H9 (cell line): Measurements from ENCODE around the gene EDAR. TPM values are rescaled to one million over a fixed set of nuclear protein-coding genes. Genes with fewer than 3 reads are reported as not detected.
A peak's percentile ranks its signal among the peaks of the same experiment; 100 is the strongest.

Experiments used
- DNase-seq: peaks from one replicate; pipeline ENCODE4 v3.0.0-alpha.2; 2017
- H2AFZ ChIP-seq: one replicate; pipeline ENCODE4 v1.6.1; 2013; ENCODE audit warnings: mild to moderate bottlenecking, low read length, control low read depth, moderate library complexity
- H2AK5ac ChIP-seq: 2 replicates; pipeline ENCODE4 v1.6.1; 2013; ENCODE audit warnings: low read length, control low read depth, mixed read lengths; ENCODE audit not compliant: insufficient read length
- H2BK120ac ChIP-seq: one replicate; pipeline ENCODE4 v1.6.1; 2013; ENCODE audit warnings: low read depth, mild to moderate bottlenecking, low read length, control low read depth, inconsistent platforms; ENCODE audit not compliant: poor library complexity, severe bottlenecking
- H2BK12ac ChIP-seq: 2 replicates; pipeline ENCODE4 v1.6.1; 2013; ENCODE audit warnings: low read length, control low read depth, mixed read lengths, low read depth; ENCODE audit not compliant: insufficient read length
- H2BK15ac ChIP-seq: 2 replicates; pipeline ENCODE4 v1.6.1; 2013; ENCODE audit warnings: low read depth, low read length, control low read depth
- H2BK20ac ChIP-seq: one replicate; pipeline ENCODE4 v1.6.1; 2013; ENCODE audit warnings: low read depth, mild to moderate bottlenecking, low read length, control low read depth, inconsistent platforms; ENCODE audit not compliant: poor library complexity, severe bottlenecking
- H2BK5ac ChIP-seq: 2 replicates; pipeline ENCODE4 v1.6.1; 2013; ENCODE audit warnings: low read length, control low read depth, mixed read lengths; ENCODE audit not compliant: insufficient read length
- H3K14ac ChIP-seq: 2 replicates; pipeline ENCODE4 v1.6.1; 2013; ENCODE audit warnings: low read length, control low read depth; ENCODE audit not compliant: insufficient read depth
- H3K18ac ChIP-seq: 2 replicates; pipeline ENCODE4 v1.6.1; 2013; ENCODE audit warnings: low read depth, mild to moderate bottlenecking, mixed read lengths, low read length, control low read depth; ENCODE audit not compliant: insufficient read length
- H3K23ac ChIP-seq: 2 replicates; pipeline ENCODE4 v1.6.1; 2013; ENCODE audit warnings: low read length, control low read depth, mixed read lengths, low read depth; ENCODE audit not compliant: insufficient read length
- H3K23me2 ChIP-seq: 2 replicates; pipeline ENCODE4 v1.6.1; 2013; ENCODE audit warnings: low read depth, mild to moderate bottlenecking, mixed read lengths, low read length, control low read depth; ENCODE audit not compliant: insufficient read length, poor library complexity, severe bottlenecking
- H3K27ac ChIP-seq: 2 replicates; pipeline ENCODE4 v1.5.1; 2013; ENCODE audit warnings: low read length, control low read depth, mixed read lengths, low read depth; ENCODE audit not compliant: insufficient read length
- H3K27me3 ChIP-seq: 2 replicates; pipeline ENCODE4 v1.6.1; 2013; ENCODE audit warnings: low read length, control low read depth, inconsistent platforms; ENCODE audit not compliant: insufficient read depth
- H3K4ac ChIP-seq: 2 replicates; pipeline ENCODE4 v1.6.1; 2013; ENCODE audit warnings: low read depth, mild to moderate bottlenecking, control low read depth, inconsistent platforms, low read length, moderate library complexity
- H3K4me1 ChIP-seq: 2 replicates; pipeline ENCODE4 v1.6.1; 2013; ENCODE audit warnings: low read length, control low read depth, inconsistent platforms; ENCODE audit not compliant: insufficient read depth
- H3K4me2 ChIP-seq: 2 replicates; pipeline ENCODE4 v1.6.1; 2013; ENCODE audit warnings: low read length, control low read depth, mixed read lengths; ENCODE audit not compliant: insufficient read length, insufficient read depth
- H3K56ac ChIP-seq: 2 replicates; pipeline ENCODE4 v1.6.1; 2013; ENCODE audit warnings: low read depth, mild to moderate bottlenecking, mixed read lengths, low read length, control low read depth; ENCODE audit not compliant: insufficient read length
- H3K79me1 ChIP-seq: 2 replicates; pipeline ENCODE4 v1.6.1; 2013; ENCODE audit warnings: low read depth, mild to moderate bottlenecking, moderate library complexity, low read length, control low read depth, inconsistent platforms; ENCODE audit not compliant: insufficient read depth, poor library complexity, severe bottlenecking
- H3K79me2 ChIP-seq: 2 replicates; pipeline ENCODE4 v1.6.1; 2013; ENCODE audit warnings: low read length, control low read depth, inconsistent platforms; ENCODE audit not compliant: insufficient read depth
- H3K9ac ChIP-seq: 2 replicates; pipeline ENCODE4 v1.6.1; 2013; ENCODE audit warnings: low read length, control low read depth, mixed read lengths; ENCODE audit not compliant: insufficient read length; ENCODE audit errors: extremely low read depth
- H3K9me3 ChIP-seq: one replicate; pipeline ENCODE4 v1.6.1; 2013; ENCODE audit warnings: low read depth, low read length, inconsistent platforms; ENCODE audit not compliant: control insufficient read depth
- H3T11ph ChIP-seq: one replicate; pipeline ENCODE4 v1.6.1; 2013; ENCODE audit warnings: mild to moderate bottlenecking, low read length, control low read depth, inconsistent platforms
- H4K20me1 ChIP-seq: one replicate; pipeline ENCODE4 v1.6.1; 2013; ENCODE audit not compliant: control insufficient read depth, insufficient read length, insufficient read depth
- H4K5ac ChIP-seq: 2 replicates; pipeline ENCODE4 v1.6.1; 2013; ENCODE audit warnings: low read depth, mild to moderate bottlenecking, mixed read lengths, low read length, control low read depth; ENCODE audit not compliant: insufficient read length
- H4K8ac ChIP-seq: replicated peaks from 2 replicates; pipeline ENCODE4 v1.6.1; 2013; ENCODE audit warnings: low read length, control low read depth, mixed read lengths, low read depth; ENCODE audit not compliant: insufficient read length
- H4K91ac ChIP-seq: 2 replicates; pipeline ENCODE4 v1.6.1; 2013; ENCODE audit warnings: low read depth, mild to moderate bottlenecking, moderate library complexity, mixed read lengths, low read length, control low read depth; ENCODE audit not compliant: insufficient read length
- H3K27ac Mint-ChIP-seq, 3 experiments: 2 replicates in 2 of 3; 3 replicates in 1 of 3; pipeline ENCODE4 v1.8.0; 2020 to 2021; ENCODE audit warnings: mixed read lengths in 3 of 3, mild to moderate bottlenecking in 1 of 3, moderate library complexity in 1 of 3
- H3K27me3 Mint-ChIP-seq: 2 replicates; pipeline ENCODE4 v1.8.0; 2021; ENCODE audit warnings: low read depth, mild to moderate bottlenecking, moderate library complexity, mixed read lengths
- H3K36me3 Mint-ChIP-seq, 3 experiments: 2 replicates in 2 of 3; 3 replicates in 1 of 3; pipeline ENCODE4 v1.8.0; 2020 to 2021; ENCODE audit warnings: low read depth in 3 of 3, mixed read lengths in 3 of 3; ENCODE audit not compliant: insufficient read depth in 1 of 3
- H3K4me1 Mint-ChIP-seq, 2 experiments: 2 replicates each; pipeline ENCODE4 v1.8.0; 2020; ENCODE audit warnings: mixed read lengths in 2 of 2
- H3K4me3 Mint-ChIP-seq, 2 experiments: 2 replicates in 1 of 2; 3 replicates in 1 of 2; pipeline ENCODE4 v1.8.0; 2020 to 2021; ENCODE audit warnings: mild to moderate bottlenecking in 2 of 2, mixed read lengths in 2 of 2, moderate library complexity in 1 of 2
- H3K9me3 Mint-ChIP-seq, 2 experiments: 2 replicates in 1 of 2; 3 replicates in 1 of 2; pipeline ENCODE4 v1.8.0; 2020; ENCODE audit warnings: mild to moderate bottlenecking in 2 of 2, mixed read lengths in 2 of 2, moderate library complexity in 1 of 2
- WGBS: extraction: QIAGEN DNeasy Blood & Tissue Kit; methylation state at CpG from one replicate; pipeline ENCODE4 v1.1.7; 2013; ENCODE audit warnings: missing lambda C conversion rate, low lambda C conversion rate, mixed read lengths; ENCODE audit not compliant: insufficient read length; ENCODE audit errors: extremely low coverage; 5-methylcytosine and 5-hydroxymethylcytosine counted together
- total RNA-seq: library from RNA; stranded (reverse); gene quantifications from 2 replicates; pipeline ENCODE4 v1.2.1, GENCODE V29; 2021
- TF ChIP-seq, protein P1 (sequence below): fragments of 200-600 bp; sonication (generic); conservative IDR thresholded peaks from 3 replicates; pipeline ENCODE4 v1.8.0; 2021; ENCODE audit warnings: antibody characterized with exemption, mild to moderate bottlenecking

EDAR gene
- total RNA-seq, 1 experiment from 2014 or later, result not detected

DNA sequence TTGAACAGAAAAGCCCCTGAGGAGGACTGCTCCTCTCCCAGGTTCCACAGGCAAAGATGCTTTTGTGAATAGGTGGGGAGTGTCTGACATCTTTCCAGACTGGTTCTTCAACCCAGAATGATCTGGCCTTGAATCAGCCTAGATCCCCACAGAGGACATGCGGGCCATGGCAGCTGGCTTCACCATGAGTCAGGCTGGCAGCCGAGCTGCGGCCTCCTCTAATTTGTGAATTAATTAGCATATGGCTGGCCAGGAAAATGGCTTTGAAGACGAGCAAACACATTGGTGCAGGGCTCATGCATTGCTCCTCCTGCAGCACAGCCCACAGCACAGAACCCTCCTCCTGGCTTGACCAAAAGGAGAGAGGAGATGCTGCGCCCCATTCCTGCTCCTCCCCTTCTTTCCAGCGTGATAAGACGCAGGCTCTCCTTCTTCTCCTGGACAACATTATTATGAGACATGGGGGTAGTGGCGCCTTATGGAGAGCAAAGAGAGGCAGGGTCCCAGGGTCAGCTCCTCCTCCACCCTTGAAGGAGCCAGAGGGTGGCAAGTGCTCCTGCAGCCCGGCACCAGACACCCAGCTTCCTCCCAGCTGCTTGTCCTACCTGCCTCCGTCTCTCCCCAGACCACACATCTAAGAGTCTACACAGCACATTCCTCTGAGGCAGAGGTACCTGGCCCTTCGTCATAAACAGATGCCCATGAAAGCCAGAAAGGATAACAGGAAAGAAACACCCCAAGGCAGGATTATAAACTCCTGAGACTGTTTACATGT is 66.7 kb downstream of the EDAR start:
- no peak overlapping the region for H2BK5ac ChIP-seq
- no peak overlapping the region for H2BK12ac ChIP-seq
- H4K20me1 ChIP-seq, result no peaks in the 10 kb centered on the region
- Mint-ChIP-seq H3K36me3 (no peaks in the 10 kb centered on the region), H3K27ac (peak overlapping the region in 1 of 3 experiments; percentile 31; a peak in 1 of 7 replicates), H3K4me3 (no peak overlapping the region), H3K27me3 (peaks cover 2% of the 10 kb centered on the region; the same call in 1 of the 2 replicates), H3K9me3 (no peaks in the 10 kb centered on the region), H3K4me1 (peaks cover 7 to 25% of the 10 kb centered on the region in 2 experiments; a peak in 3 of 4 replicates)
- no peaks in the 10 kb centered on the region for H3K79me2 ChIP-seq
- H3K9ac ChIP-seq, result no peak overlapping the region
- no peak overlapping the region for H3K27ac ChIP-seq
- no peak overlapping the region for H2BK120ac ChIP-seq
- DNase-seq, result peak; percentile 27
- no CpG with 5 or more reads among the region's 11 CpGs for WGBS
- H3K4me2 ChIP-seq, result no peak overlapping the region
- no peaks in the 10 kb centered on the region for H3K27me3 ChIP-seq
- no peak overlapping the region for H4K8ac ChIP-seq
- TF ChIP-seq, protein P1, sequence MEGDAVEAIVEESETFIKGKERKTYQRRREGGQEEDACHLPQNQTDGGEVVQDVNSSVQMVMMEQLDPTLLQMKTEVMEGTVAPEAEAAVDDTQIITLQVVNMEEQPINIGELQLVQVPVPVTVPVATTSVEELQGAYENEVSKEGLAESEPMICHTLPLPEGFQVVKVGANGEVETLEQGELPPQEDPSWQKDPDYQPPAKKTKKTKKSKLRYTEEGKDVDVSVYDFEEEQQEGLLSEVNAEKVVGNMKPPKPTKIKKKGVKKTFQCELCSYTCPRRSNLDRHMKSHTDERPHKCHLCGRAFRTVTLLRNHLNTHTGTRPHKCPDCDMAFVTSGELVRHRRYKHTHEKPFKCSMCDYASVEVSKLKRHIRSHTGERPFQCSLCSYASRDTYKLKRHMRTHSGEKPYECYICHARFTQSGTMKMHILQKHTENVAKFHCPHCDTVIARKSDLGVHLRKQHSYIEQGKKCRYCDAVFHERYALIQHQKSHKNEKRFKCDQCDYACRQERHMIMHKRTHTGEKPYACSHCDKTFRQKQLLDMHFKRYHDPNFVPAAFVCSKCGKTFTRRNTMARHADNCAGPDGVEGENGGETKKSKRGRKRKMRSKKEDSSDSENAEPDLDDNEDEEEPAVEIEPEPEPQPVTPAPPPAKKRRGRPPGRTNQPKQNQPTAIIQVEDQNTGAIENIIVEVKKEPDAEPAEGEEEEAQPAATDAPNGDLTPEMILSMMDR, result no peak
- H3K4ac ChIP-seq, result no peak overlapping the region
- H3K4me1 ChIP-seq, result no peaks in the 10 kb centered on the region
- no peak overlapping the region for H4K5ac ChIP-seq
- H3K14ac ChIP-seq, result no peak overlapping the region; the same call in 1 of the 2 replicates
- no peak overlapping the region for H4K91ac ChIP-seq
- H3K79me1 ChIP-seq, result no peaks in the 10 kb centered on the region
- H2BK20ac ChIP-seq, result no peak overlapping the region
- H3K56ac ChIP-seq, result no peak overlapping the region
- no peak overlapping the region for H2BK15ac ChIP-seq
- no peaks in the 10 kb centered on the region for H3K9me3 ChIP-seq
- H3K18ac ChIP-seq, result no peak overlapping the region
- no peaks in the 10 kb centered on the region for H3K23me2 ChIP-seq
- H2AK5ac ChIP-seq, result no peak overlapping the region
- no peak overlapping the region for H3T11ph ChIP-seq
- H3K23ac ChIP-seq, result no peak overlapping the region
- H2AFZ ChIP-seq, result no peak overlapping the region
